Measurements from ENCODE around the gene SNCAIP. TPM values are rescaled to one million over a fixed set of nuclear protein-coding genes. Genes with fewer than 3 reads are reported as not detected.

Gene SNCAIP
- total RNA-seq, 2 experiments from 2014 or later = not detected

GRCh38 chr5:122401976-122402725, 90.1 kb downstream of the SNCAIP start:
- Mint-ChIP-seq H3K27me3 (no peaks in the 10 kb centered on the region), H3K27ac (no peak overlapping the region), H3K9me3 (no peaks in the 10 kb centered on the region), H3K4me1 (no peaks in the 10 kb centered on the region), H3K36me3 (ENCODE audit: low read depth) (no peaks in the 10 kb centered on the region), H3K4me3 (no peak overlapping the region)
- POLR2A ChIA-PET = no interaction called here
- DNase-seq = no peak
- CTCF ChIA-PET = no interaction called here

- CTCF ChIA-PET = no interaction called here
- no peaks in the 10 kb centered on the region for H3K36me3 Mint-ChIP-seq (ENCODE audit: low read depth)
- POLR2A ChIA-PET = no interaction called here
- no peak overlapping the region for H3K27ac Mint-ChIP-seq
- no peaks in the 10 kb centered on the region for H3K4me1 Mint-ChIP-seq
- H3K27me3 Mint-ChIP-seq = no peaks in the 10 kb centered on the region
- DNase-seq = no peak
- H3K9me3 Mint-ChIP-seq = no peaks in the 10 kb centered on the region
- H3K4me3 Mint-ChIP-seq = no peak overlapping the region
Measured at GRCh38 chr5:122402955-122403685, 91.1 kb downstream of the SNCAIP start.

- ChIA-PET CTCF (no interaction called here), POLR2A (no interaction called here)
- DNase-seq = no peak
- Mint-ChIP-seq H3K4me3 (no peak overlapping the region), H3K4me1 (no peaks in the 10 kb centered on the region), H3K27me3 (no peaks in the 10 kb centered on the region), H3K36me3 (ENCODE audit: low read depth) (no peaks in the 10 kb centered on the region), H3K27ac (no peak overlapping the region), H3K9me3 (no peaks in the 10 kb centered on the region)
Measured at GRCh38 chr5:122404018-122404417, 92.0 kb downstream of the SNCAIP start.

DNA sequence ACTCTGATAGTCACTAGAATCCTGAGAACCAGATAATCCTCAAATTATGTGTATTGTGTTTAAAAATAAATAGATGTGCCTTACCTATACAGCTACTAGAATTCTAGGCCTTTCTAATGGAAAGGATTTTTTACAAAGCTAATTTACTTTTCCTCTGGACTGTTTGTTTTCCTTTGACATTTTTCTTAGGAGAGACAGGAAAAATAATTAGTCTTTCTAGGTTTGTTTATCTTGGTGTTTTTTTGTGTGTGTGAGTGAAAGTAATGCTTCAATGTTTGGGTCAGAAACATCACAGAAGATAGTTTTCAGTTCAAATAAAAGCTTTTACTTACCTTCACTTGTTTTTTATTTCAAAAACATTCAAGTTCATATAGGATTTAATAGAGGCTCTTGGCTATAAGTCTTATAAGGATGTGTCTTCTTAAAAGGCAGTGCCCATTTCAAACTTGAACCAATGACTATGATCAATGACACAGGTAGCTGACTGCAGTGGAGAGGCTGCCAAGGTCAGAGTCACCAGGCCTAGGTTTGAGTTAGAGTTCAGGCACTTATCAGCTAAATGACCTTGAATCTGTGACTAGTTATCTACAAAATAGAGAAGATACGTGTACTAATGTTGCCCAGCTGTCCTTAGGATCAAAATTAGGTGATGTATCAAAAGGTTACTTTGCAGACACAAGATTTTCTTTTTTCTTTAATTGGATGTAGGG, 92.8 kb downstream of the SNCAIP start:
- Mint-ChIP-seq H3K27me3 (no peaks in the 10 kb centered on the region), H3K27ac (no peak overlapping the region), H3K4me1 (no peaks in the 10 kb centered on the region), H3K36me3 (ENCODE audit: low read depth) (no peaks in the 10 kb centered on the region), H3K9me3 (no peaks in the 10 kb centered on the region), H3K4me3 (no peak overlapping the region)
- POLR2A ChIA-PET = no interaction called here
- no peak for DNase-seq
- CTCF ChIA-PET = no interaction called here

GRCh38 chr5:122405751-122406150, 93.7 kb downstream of the SNCAIP start:
- H3K4me3 Mint-ChIP-seq = no peak overlapping the region
- no peaks in the 10 kb centered on the region for H3K9me3 Mint-ChIP-seq
- no peaks in the 10 kb centered on the region for H3K27me3 Mint-ChIP-seq
- CTCF ChIA-PET = no interaction called here
- H3K4me1 Mint-ChIP-seq = no peaks in the 10 kb centered on the region
- no peak for DNase-seq
- H3K27ac Mint-ChIP-seq = no peak overlapping the region
- H3K36me3 Mint-ChIP-seq (ENCODE audit: low read depth) = no peaks in the 10 kb centered on the region
- POLR2A ChIA-PET = no interaction called here

DNA sequence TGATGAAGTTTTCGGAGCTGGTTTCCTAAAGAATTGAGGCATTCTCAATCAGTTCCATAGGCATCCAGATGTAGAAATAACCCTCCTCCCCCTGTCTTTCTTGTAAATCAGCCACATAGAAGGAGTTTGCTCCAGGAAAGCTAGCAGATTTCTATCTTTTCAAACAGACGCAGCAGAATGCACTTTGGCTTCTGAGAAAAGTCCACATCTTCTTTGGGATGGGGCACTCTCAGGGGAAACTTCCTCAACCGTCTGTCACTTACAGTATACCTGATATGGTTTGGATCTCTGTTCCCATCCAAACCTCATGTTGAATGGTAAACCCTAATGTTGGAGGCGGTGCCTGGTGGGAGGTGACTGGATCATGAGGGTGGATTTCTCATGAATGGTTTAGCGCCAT, 94.1 kb downstream of the SNCAIP start:
- H3K4me3 Mint-ChIP-seq = no peak overlapping the region
- CTCF ChIA-PET = no interaction called here
- H3K4me1 Mint-ChIP-seq = no peaks in the 10 kb centered on the region

GRCh38 chr5:122408592-122409224, 96.7 kb downstream of the SNCAIP start:
- no peak overlapping the region for H3K27ac Mint-ChIP-seq
- ChIA-PET CTCF (no interaction called here), POLR2A (no interaction called here)
- H3K36me3 Mint-ChIP-seq (ENCODE audit: low read depth) = no peaks in the 10 kb centered on the region
- H3K27me3 Mint-ChIP-seq = peaks cover 3% of the 10 kb centered on the region
- no peaks in the 10 kb centered on the region for H3K4me1 Mint-ChIP-seq
- no peaks in the 10 kb centered on the region for H3K9me3 Mint-ChIP-seq
- no peak overlapping the region for H3K4me3 Mint-ChIP-seq
- no peak for DNase-seq

More for the DNA sequence above, 94.1 kb downstream of the SNCAIP start:
- H3K27me3 Mint-ChIP-seq = no peaks in the 10 kb centered on the region
- POLR2A ChIA-PET = no interaction called here
- no peaks in the 10 kb centered on the region for H3K9me3 Mint-ChIP-seq
- no peak for DNase-seq
- H3K36me3 Mint-ChIP-seq (ENCODE audit: low read depth) = no peaks in the 10 kb centered on the region
- H3K27ac Mint-ChIP-seq = no peak overlapping the region

- no peaks in the 10 kb centered on the region for H3K9me3 Mint-ChIP-seq
- ChIA-PET CTCF (no interaction called here), POLR2A (no interaction called here)
- no peaks in the 10 kb centered on the region for H3K36me3 Mint-ChIP-seq (ENCODE audit: low read depth)
- no peaks in the 10 kb centered on the region for H3K4me1 Mint-ChIP-seq
- H3K27ac Mint-ChIP-seq = no peak overlapping the region
- no peak for DNase-seq
- H3K27me3 Mint-ChIP-seq = peaks cover 3% of the 10 kb centered on the region
- H3K4me3 Mint-ChIP-seq = no peak overlapping the region
Measured at GRCh38 chr5:122412966-122413365, 100.9 kb downstream of the SNCAIP start.

- POLR2A ChIA-PET = no interaction called here
Measured at GRCh38 chr5:122413722-122414121, 101.7 kb downstream of the SNCAIP start.

GRCh38 chr5:122415030-122415800, 103.2 kb downstream of the SNCAIP start:
- Mint-ChIP-seq H3K27me3 (peaks cover 3% of the 10 kb centered on the region), H3K36me3 (ENCODE audit: low read depth) (no peaks in the 10 kb centered on the region), H3K4me3 (no peak overlapping the region), H3K4me1 (no peaks in the 10 kb centered on the region), H3K27ac (no peak overlapping the region), H3K9me3 (no peaks in the 10 kb centered on the region)
- ChIA-PET POLR2A (no interaction called here), CTCF (no interaction called here)
- no peak for DNase-seq

More at GRCh38 chr5:122413722-122414121, 101.7 kb downstream of the SNCAIP start:
- Mint-ChIP-seq H3K27me3 (peaks cover 3% of the 10 kb centered on the region), H3K36me3 (ENCODE audit: low read depth) (no peaks in the 10 kb centered on the region), H3K27ac (no peak overlapping the region), H3K4me3 (no peak overlapping the region), H3K9me3 (no peaks in the 10 kb centered on the region), H3K4me1 (no peaks in the 10 kb centered on the region)
- no peak for DNase-seq
- CTCF ChIA-PET = no interaction called here

DNA sequence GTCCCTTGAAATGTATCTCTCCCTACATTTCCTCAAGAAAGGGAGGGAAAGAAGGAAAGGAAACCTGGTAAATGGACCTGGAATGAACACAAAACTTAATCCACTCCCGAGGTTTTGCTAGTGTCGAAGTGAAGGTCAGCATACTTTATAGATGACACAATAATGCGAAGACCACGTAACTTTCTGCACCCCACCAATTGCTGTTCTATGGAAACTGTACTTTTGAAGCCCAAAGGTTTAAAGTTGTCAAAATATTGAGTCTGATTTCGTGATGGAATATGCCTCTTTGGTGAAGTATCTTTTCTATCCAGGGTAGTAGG, 103.7 kb downstream of the SNCAIP start:
- no peaks in the 10 kb centered on the region for H3K9me3 Mint-ChIP-seq
- no peak for DNase-seq
- ChIA-PET POLR2A (no interaction called here), CTCF (no interaction called here)
- peaks cover 3% of the 10 kb centered on the region for H3K27me3 Mint-ChIP-seq
- H3K4me3 Mint-ChIP-seq = no peak overlapping the region
- no peak overlapping the region for H3K27ac Mint-ChIP-seq
- no peaks in the 10 kb centered on the region for H3K4me1 Mint-ChIP-seq
- no peaks in the 10 kb centered on the region for H3K36me3 Mint-ChIP-seq (ENCODE audit: low read depth)

- H3K27ac Mint-ChIP-seq = no peak overlapping the region
- DNase-seq = no peak
- H3K27me3 Mint-ChIP-seq = no peaks in the 10 kb centered on the region
- POLR2A ChIA-PET = no interaction called here
- H3K9me3 Mint-ChIP-seq = no peaks in the 10 kb centered on the region
- H3K36me3 Mint-ChIP-seq (ENCODE audit: low read depth) = no peaks in the 10 kb centered on the region
- H3K4me3 Mint-ChIP-seq = no peak overlapping the region
- CTCF ChIA-PET = no interaction called here
- no peaks in the 10 kb centered on the region for H3K4me1 Mint-ChIP-seq
Measured at GRCh38 chr5:122419142-122419894, 107.3 kb downstream of the SNCAIP start.

All from activated CD4-positive, alpha-beta T cell treated with anti-CD3 and anti-CD28 coated beads, Interleukin-2, amount 10 ng/mL, durations not matched to agents 7 days and 5 days (primary cell).